ENCODE results near the gene GABBR2. TPM values are rescaled to one million over a fixed set of nuclear protein-coding genes. Genes with fewer than 3 reads are reported as not detected.

The GABBR2 gene
- total RNA-seq, 1 donor = not detected

- DNase-seq (ENCODE audit: low read depth) = no peak
- no peak overlapping the region for H3K4me3 ChIP-seq (ENCODE audit: low read depth, low read length)
- TF ChIP-seq, protein P1, sequence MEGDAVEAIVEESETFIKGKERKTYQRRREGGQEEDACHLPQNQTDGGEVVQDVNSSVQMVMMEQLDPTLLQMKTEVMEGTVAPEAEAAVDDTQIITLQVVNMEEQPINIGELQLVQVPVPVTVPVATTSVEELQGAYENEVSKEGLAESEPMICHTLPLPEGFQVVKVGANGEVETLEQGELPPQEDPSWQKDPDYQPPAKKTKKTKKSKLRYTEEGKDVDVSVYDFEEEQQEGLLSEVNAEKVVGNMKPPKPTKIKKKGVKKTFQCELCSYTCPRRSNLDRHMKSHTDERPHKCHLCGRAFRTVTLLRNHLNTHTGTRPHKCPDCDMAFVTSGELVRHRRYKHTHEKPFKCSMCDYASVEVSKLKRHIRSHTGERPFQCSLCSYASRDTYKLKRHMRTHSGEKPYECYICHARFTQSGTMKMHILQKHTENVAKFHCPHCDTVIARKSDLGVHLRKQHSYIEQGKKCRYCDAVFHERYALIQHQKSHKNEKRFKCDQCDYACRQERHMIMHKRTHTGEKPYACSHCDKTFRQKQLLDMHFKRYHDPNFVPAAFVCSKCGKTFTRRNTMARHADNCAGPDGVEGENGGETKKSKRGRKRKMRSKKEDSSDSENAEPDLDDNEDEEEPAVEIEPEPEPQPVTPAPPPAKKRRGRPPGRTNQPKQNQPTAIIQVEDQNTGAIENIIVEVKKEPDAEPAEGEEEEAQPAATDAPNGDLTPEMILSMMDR (IDR thresholded peaks at IDR 0.05; ENCODE audit: insufficient read depth, low read depth, low read length) = no peak
Observed at GRCh38 chr9:98652302-98652701, 56.4 kb downstream of the GABBR2 start.

- no peak overlapping the region for H3K4me3 ChIP-seq (ENCODE audit: low read depth, low read length)
- DNase-seq (ENCODE audit: low read depth) = no peak
- TF ChIP-seq, protein P1 (IDR thresholded peaks at IDR 0.05; ENCODE audit: insufficient read depth, low read depth, low read length) = no peak
Observed at GRCh38 chr9:98647236-98647635, 61.5 kb downstream of the GABBR2 start.

DNA sequence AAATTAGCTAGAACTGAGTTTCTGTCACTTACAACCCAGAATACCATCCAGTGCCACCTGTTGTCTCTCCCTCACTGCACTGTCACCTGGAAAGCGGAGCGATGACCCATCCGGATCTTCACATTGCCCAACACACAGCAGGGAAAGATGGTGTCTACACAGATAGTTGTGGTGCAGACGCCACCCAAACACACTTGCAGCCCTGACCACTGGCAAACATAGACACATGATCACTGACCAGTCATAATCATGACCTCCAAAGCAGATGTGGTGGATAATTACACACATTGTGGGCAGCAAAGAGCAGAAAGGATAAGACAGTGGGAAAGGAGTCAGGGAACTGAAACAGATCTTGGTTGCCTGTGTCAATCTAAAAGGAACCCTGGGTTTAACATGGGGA, 64.7 kb downstream of the GABBR2 start:
- TF ChIP-seq, protein P1 (IDR thresholded peaks at IDR 0.05; ENCODE audit: insufficient read depth, low read depth, low read length) = no peak
- no peak overlapping the region for H3K4me3 ChIP-seq (ENCODE audit: low read depth, low read length)
- no peak for DNase-seq (ENCODE audit: low read depth)

DNA sequence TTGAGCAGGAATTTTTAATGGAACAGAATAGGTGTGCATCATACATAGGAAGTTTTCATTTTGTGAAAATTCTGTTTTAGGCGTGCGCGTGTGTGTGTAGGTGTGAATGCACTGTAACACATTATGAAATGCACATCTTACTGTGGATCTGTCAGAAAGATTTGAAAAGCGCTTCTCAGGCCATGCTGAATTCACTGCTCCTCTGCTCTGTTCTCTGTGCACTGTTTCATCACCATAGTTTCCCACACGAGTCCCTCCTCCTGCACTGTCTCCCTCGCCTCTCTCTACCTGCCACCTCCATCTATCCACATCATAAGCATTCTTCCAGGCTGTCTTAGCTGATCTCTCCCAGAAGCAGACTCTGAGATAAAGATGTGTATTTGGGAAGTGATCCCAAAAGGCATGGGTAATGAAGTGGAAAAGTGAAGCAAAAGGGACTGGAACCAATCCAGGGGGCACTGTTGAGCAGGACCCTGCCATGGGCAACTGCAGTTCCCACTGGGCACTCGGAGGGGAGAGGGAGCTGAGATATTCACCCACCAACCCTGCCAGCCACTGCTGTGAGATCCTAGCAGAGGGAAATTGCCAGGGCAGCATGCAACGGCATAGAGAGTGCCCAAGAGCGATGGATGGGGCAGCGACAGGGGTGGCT, 65.9 kb downstream of the GABBR2 start:
- no peak overlapping the region for H3K4me3 ChIP-seq (ENCODE audit: low read depth, low read length)
- DNase-seq (ENCODE audit: low read depth) = no peak
- TF ChIP-seq, protein P1 (IDR thresholded peaks at IDR 0.05; ENCODE audit: insufficient read depth, low read depth, low read length) = peak; percentile 4

GRCh38 chr9:98641695-98642094, 67.0 kb downstream of the GABBR2 start:
- DNase-seq (ENCODE audit: low read depth) = no peak
- TF ChIP-seq, protein P1 (IDR thresholded peaks at IDR 0.05; ENCODE audit: insufficient read depth, low read depth, low read length) = no peak
- no peak overlapping the region for H3K4me3 ChIP-seq (ENCODE audit: low read depth, low read length)

DNA sequence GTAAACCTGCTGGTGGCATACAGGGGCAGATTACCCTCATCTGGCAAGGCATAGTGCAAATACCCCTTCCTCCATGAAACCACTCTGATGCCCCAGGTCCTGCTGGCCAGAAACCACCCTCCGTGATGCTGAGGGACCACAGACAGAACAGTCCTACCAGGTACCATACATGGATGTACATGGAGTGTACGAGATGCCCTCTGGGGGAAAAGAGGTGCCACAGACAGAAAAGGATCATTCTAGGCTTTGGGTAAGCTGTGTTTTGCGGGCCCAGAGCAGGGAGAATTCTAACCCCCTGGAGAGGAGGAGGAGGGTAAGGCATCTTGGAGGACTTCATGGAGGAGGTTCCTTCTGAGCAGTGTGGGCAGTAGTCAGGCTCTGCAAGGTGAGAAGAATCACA, 68.3 kb downstream of the GABBR2 start:
- H3K4me3 ChIP-seq (ENCODE audit: low read depth, low read length) = no peak overlapping the region
- DNase-seq (ENCODE audit: low read depth) = no peak
- TF ChIP-seq, protein P1 (IDR thresholded peaks at IDR 0.05; ENCODE audit: insufficient read depth, low read depth, low read length) = no peak

- DNase-seq (ENCODE audit: low read depth) = no peak
- no peak overlapping the region for H3K4me3 ChIP-seq (ENCODE audit: low read depth, low read length)
- TF ChIP-seq, protein P1 (IDR thresholded peaks at IDR 0.05; ENCODE audit: insufficient read depth, low read depth, low read length) = no peak
Observed at GRCh38 chr9:98639133-98639532, 69.6 kb downstream of the GABBR2 start.

All from fibroblast of villous mesenchyme (primary cell).